K562 (cell line): Measurements from ENCODE around the gene PGP. TPM values are rescaled to one million over a fixed set of nuclear protein-coding genes. Genes with fewer than 3 reads are reported as not detected.

Source experiments
- ATAC-seq: fragments of 200-7000 bp; cut with Tn5 transposase; 3 replicates; pipeline ENCODE4 v1.9.1; 2020; ENCODE audit warnings: moderate library complexity
- BruUV-seq: library from RNA; stranded (reverse); fragments of 400-500 nt; replicated peaks from 2 replicates; lab custom pipeline; 2021; lab: Mats Ljungman, UMichigan
- CTCF ChIA-PET: fragments of 300-600 bp; formaldehyde crosslinking; extraction: SDS; loops from one replicate; lab custom pipeline; 2021; ENCODE audit warnings: low intra/inter-chr PET ratio; lab: Yijun Ruan, JAX
- POLR2A ChIA-PET: fragments of 300-600, 350-650 bp; sonication (Branson Sonifier 250); formaldehyde crosslinking; extraction: SDS; loops from one replicate; lab custom pipeline; 2021; ENCODE audit warnings: antibody characterized with exemption, inconsistent platforms; lab: Yijun Ruan, JAX
- DNase-seq, 4 experiments: peaks; one replicate each; pipeline versions ENCODE4 v3.0.0 to v3.0.0-alpha.2; 2011 to 2018; ENCODE audit warnings: low spot score in 3 of 4, mixed read lengths in 3 of 4; ENCODE audit errors: extremely low read depth in 1 of 4
- FAIRE-seq: peaks from 2 replicates; lab custom pipeline; 2011; peaks lifted over from hg19 to GRCh38; lab: Jason Lieb, UNC
- H2AFZ ChIP-seq: 2 replicates; pipeline ENCODE4 v1.6.0; 2011; ENCODE audit warnings: low read depth, low read length, control low read depth, inconsistent platforms
- H3K27ac ChIP-seq: fragments of 200-600 bp; 3 replicates; pipeline ENCODE4 v1.8.0; 2011; ENCODE audit warnings: low read depth, mild to moderate bottlenecking, control low read depth, inconsistent platforms, low read length, moderate library complexity, mixed read lengths; ENCODE audit errors: extremely low read depth
- H3K27me3 ChIP-seq, 2 experiments: fragments of 300-600 bp in 1 of 2; 2 replicates in 1 of 2; 3 replicates in 1 of 2; pipeline versions ENCODE4 v1.6.0 to v1.8.0; 2011; ENCODE audit warnings: inconsistent platforms in 2 of 2, low read length in 2 of 2, mild to moderate bottlenecking in 1 of 2, mixed read lengths in 1 of 2, moderate library complexity in 1 of 2; ENCODE audit not compliant: control insufficient read depth in 2 of 2, insufficient read depth in 2 of 2
- H3K36me3 ChIP-seq: fragments of 300-600 bp; 3 replicates; pipeline ENCODE4 v1.8.0; 2011; ENCODE audit warnings: mild to moderate bottlenecking, low read length, inconsistent platforms; ENCODE audit not compliant: control insufficient read depth, insufficient read depth
- H3K4me1 ChIP-seq, 2 experiments: fragments of 200-600 bp in 1 of 2; replicated peaks in 1 of 2; 2 replicates in 1 of 2; 3 replicates in 1 of 2; pipeline versions ENCODE4 v1.5.1 to v1.8.0; 2011; ENCODE audit warnings: inconsistent platforms in 2 of 2, low read length in 2 of 2, mild to moderate bottlenecking in 1 of 2, mixed read lengths in 1 of 2, moderate library complexity in 1 of 2; ENCODE audit not compliant: control insufficient read depth in 2 of 2, insufficient read depth in 2 of 2
- H3K4me2 ChIP-seq: 2 replicates; pipeline ENCODE4 v1.6.1; 2011; ENCODE audit warnings: low read length, control low read depth, inconsistent platforms, mixed read lengths; ENCODE audit not compliant: insufficient read depth
- H3K4me3 ChIP-seq: fragments of 200-600 bp; sonication (generic), shearing (Covaris generic); 2 replicates; pipeline ENCODE4 v1.5.1; 2016; ENCODE audit warnings: control low read depth, inconsistent platforms
- H3K79me2 ChIP-seq: fragments of 200-600 bp; 3 replicates; pipeline ENCODE4 v1.8.0; 2011; ENCODE audit warnings: low read length, inconsistent platforms; ENCODE audit not compliant: control insufficient read depth, insufficient read depth
- H3K9ac ChIP-seq, 2 experiments: 2 replicates each; pipeline versions ENCODE4 v1.6.0 to v1.6.1; 2011; ENCODE audit warnings: low read depth in 2 of 2, low read length in 2 of 2, control low read depth in 1 of 2, inconsistent platforms in 1 of 2, mild to moderate bottlenecking in 1 of 2, mixed read lengths in 1 of 2; ENCODE audit not compliant: insufficient read depth in 1 of 2
- H3K9me1 ChIP-seq: one replicate; pipeline ENCODE4 v1.6.0; 2011; ENCODE audit warnings: inconsistent platforms, mild to moderate bottlenecking, low read length, moderate library complexity; ENCODE audit not compliant: control insufficient read depth, insufficient read depth
- H3K9me3 ChIP-seq: replicated peaks from 2 replicates; pipeline ENCODE4 v1.5.1; 2011; ENCODE audit warnings: low read depth, low read length, inconsistent platforms; ENCODE audit not compliant: control insufficient read depth, insufficient read depth
- H4K20me1 ChIP-seq: replicated peaks from 2 replicates; pipeline ENCODE4 v1.6.1; 2011; ENCODE audit warnings: low read length, inconsistent platforms, mixed read lengths; ENCODE audit not compliant: control insufficient read depth, insufficient read depth
- ADNP ChIP-seq: fragments of 200-800 bp; sonication (Bioruptor generic); IDR thresholded peaks from 2 replicates; pipeline ENCODE4 v1.6.1; 2016; ENCODE audit warnings: missing genetic modification characterization, missing compliant biosample characterization
- DEAF1 ChIP-seq: fragments of 450-650 bp; formaldehyde crosslinking; IDR thresholded peaks from 2 replicates; pipeline ENCODE4 v1.4.0; 2020; ENCODE audit warnings: mild to moderate bottlenecking, moderate library complexity
- KDM1A ChIP-seq, 2 experiments: fragments of 450-650 bp; IDR thresholded peaks; 2 replicates each; pipeline ENCODE4 v1.6.1; 2016; ENCODE audit warnings: mild to moderate bottlenecking in 2 of 2
- PRDM10 ChIP-seq: fragments of 450-650 bp; IDR thresholded peaks from 2 replicates; pipeline ENCODE4 v1.6.1; 2018; ENCODE audit not compliant: partially characterized antibody
- SAFB2 ChIP-seq: fragments of 200-400 bp; formaldehyde crosslinking; IDR thresholded peaks from 2 replicates; pipeline ENCODE4 v1.6.1; 2018; ENCODE audit warnings: borderline replicate concordance, low read length, low read depth, moderate library complexity; ENCODE audit not compliant: severe bottlenecking
- SMARCA4 ChIP-seq: fragments of 450-650 bp; IDR thresholded peaks from 2 replicates; pipeline ENCODE4 v1.6.1; 2016
- ZNF324 ChIP-seq: fragments of 250-450 bp; sonication (Bioruptor Pico); IDR thresholded peaks from 2 replicates; pipeline ENCODE4 v1.4.0; 2020; ENCODE audit warnings: mild to moderate bottlenecking
- ZNF354B ChIP-seq: fragments of 250-450 bp; sonication (Bioruptor Pico); IDR thresholded peaks from 2 replicates; pipeline ENCODE4 v1.4.0; 2020
- ZNF766 ChIP-seq: fragments of 200-800 bp; sonication (Bioruptor generic); conservative IDR thresholded peaks from 2 replicates; pipeline ENCODE4 v1.6.1; 2016; ENCODE audit warnings: missing genetic modification characterization, missing compliant biosample characterization
- WGBS: fragments of 100-300 bp; shearing (Covaris generic); methylation state at CpG from one replicate; pipeline ENCODE4 v1.1.6; 2016; ENCODE audit warnings: low coverage, mixed read lengths; ENCODE audit not compliant: insufficient coverage; ENCODE audit errors: missing lambda C conversion rate; 5-methylcytosine and 5-hydroxymethylcytosine counted together
- in situ Hi-C: fragments of 300-500 bp; cut with MboI; formaldehyde crosslinking; loops from 4 replicates; pipeline ENCODE4 v1.15.0; 2018; ENCODE audit warnings: inconsistent platforms, mixed read lengths
- intact Hi-C: fragments of 100-400 bp; cut with micrococcal nuclease; formaldehyde crosslinking; loops from 2 replicates; pipeline ENCODE4 v1.14.2; 2022
- polyA plus RNA-seq, 8 experiments: library from polyadenylated mRNA; depleted of rRNA in 4 of 8; stranded (reverse) in 5 of 8; unstranded in 3 of 8; fragments of >200 nt; fragmentation: Nextera tagmentation in 2 of 8; fragmentation: Illumina TruSeq in 1 of 8; extraction: Ambion mirVana in 2 of 8; extraction: Trizol in 1 of 8; gene quantifications; 2 replicates each; pipeline versions ENCODE4 v1.2.1 to v1.2.3, GENCODE V29; 2011 to 2014; ENCODE audit warnings: inconsistent platforms in 1 of 8, missing spikeins in 1 of 8
- total RNA-seq, 7 experiments: library from RNA; depleted of rRNA in 6 of 7; stranded (reverse); fragments of >200 nt in 6 of 7; fragmentation: Illumina TruSeq in 2 of 7; extraction: Trizol in 2 of 7; gene quantifications; 2 replicates each; pipeline versions ENCODE4 v1.2.1 to v1.2.3, GENCODE V29; 2011 to 2021; ENCODE audit warnings: low replicate concordance in 1 of 7
- TF ChIP-seq, protein P1 (sequence below): fragments of 250-450 bp; sonication (Bioruptor Pico); IDR thresholded peaks from 2 replicates; pipeline ENCODE4 v1.5.0; 2021; ENCODE audit warnings: mild to moderate bottlenecking, moderate library complexity

The PGP gene
- total and polyA plus RNA-seq, 9 of the 15 experiments (the other 6 are each of a cell fraction or from before 2014, with no cell fraction given) = 1.1 to 57.6 (median 19.6) TPM

DNA sequence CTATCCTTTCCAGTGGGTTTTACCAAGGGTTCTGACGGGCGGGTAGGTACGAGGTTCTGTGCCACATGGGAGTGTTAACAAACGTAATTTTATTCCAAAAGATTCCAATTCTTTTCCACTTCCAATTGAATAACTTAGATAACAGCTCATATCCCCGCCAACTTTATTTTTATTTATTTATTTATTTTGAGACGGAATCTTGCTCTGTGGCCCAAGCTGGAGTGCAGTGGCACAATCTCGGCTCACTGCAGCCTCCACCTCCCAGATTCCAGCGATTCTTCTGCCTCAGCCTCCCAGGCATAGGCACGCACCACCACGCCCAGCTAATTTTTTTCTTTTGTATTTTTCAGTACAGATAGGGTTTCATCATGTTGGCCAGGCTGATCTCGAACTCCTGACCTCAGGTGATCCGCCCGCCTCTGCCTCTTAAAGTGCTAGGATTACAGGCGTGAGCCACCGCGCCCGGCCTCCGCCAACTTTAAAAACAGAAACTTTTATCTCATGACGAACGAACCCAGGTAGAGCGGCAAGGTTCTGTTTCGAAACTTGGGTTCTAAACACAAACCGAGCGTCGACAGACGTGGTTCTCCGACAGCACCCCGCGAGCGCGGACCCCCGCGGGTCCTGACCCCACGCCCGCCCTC lies 36.1 kb upstream of the PGP start:
- peak overlapping the region; percentile 38; the same call in 1 of the 2 replicates for H2AFZ ChIP-seq
- WGBS = under 1% methylated on average over 23 of the region's 35 CpGs
- peak; percentile 16; the same call in 1 of the 2 replicates for TF ChIP-seq ZNF766 (CRISPR knock-in tag)
- no peak for TF ChIP-seq ZNF324 (CRISPR knock-in tag)
- TF ChIP-seq SMARCA4 = 0 out of 2 replicates have a peak, but pooled peaks have one; percentile 20
- peak; percentile 19 to 51; a peak in 1 of 4 replicates for TF ChIP-seq KDM1A (IDR thresholded peaks at IDR 0.05)
- TF ChIP-seq ADNP (tag) = 0 out of 2 replicates have a peak, but pooled peaks have one; percentile 37
- TF ChIP-seq PRDM10 = peak; percentile 25
- no peak for TF ChIP-seq ZNF354B (CRISPR knock-in tag)
- TF ChIP-seq, protein P1, sequence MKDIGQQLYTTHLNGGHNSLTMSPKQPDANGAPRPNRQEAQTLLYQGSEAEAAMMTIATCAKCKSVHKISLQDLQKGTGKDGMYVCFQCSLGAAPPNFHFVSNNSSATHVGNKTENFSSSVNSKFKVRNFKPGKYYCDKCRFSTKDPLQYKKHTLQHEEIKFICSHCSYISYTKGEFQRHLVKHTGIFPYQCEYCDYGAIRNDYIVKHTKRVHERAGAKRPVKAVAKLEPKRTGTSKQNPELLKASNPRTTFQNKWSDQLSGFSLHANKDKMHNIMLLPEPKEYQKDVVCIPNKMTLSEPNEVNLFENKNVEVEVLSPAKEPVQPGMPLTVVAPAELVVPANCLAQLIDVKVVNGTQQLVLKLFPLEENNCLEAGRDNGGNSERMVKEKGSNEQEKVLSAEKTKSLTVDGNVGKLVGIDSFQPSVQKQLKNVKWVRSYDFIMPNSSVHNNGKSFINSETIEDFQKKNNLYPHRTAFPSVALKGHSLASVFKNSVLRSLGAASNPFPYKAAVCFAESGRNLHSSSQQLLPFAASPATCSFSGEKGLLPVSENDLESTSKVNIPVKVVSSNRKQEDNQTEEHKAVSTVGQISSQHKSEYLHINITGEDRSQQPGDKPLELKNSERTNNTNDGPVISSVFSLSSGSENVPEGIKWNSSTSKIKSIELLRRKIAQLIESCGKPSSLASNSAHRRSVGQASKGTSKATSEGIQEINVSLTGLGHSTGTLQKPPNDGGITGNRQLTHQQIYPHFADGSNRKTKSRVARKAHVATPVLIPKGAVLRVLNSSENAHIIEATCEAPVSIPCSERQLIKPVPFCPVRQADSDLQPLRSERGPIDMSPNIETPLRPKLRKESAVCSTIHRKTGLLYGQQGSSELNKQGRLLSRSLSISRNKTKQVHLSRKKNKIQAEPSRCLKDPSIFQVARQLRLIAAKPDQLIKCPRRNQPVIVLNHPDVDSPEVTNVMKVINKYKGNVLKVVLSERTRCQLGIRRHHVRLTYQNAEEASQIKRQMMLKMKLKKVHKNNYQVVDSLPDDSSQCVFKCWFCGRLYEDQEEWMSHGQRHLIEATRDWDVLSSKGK (CRISPR knock-in tag) = no peak
- no peak for TF ChIP-seq DEAF1
- no peak for TF ChIP-seq SAFB2

More for the DNA sequence above, 36.1 kb upstream of the PGP start:
- peaks cover 72% of the 10 kb centered on the region; the same call in 2 of the 3 replicates for H3K36me3 ChIP-seq
- FAIRE-seq (peak; percentile 71), ATAC-seq (no peak), DNase-seq (peak in 1 of 4 experiments; percentile 61)
- no peaks in the 10 kb centered on the region for H3K9me3 ChIP-seq
- no peaks in the 10 kb centered on the region for H3K27me3 ChIP-seq
- BruUV-seq = TSS peak; percentile 80
- CTCF ChIA-PET = interaction anchor here (2.4 kb wide), 1 partner anchor 56 kb away, joined by 18 read pairs; no protein-coding TSS in a partner anchor
- peaks cover 52% of the 10 kb centered on the region for H3K79me2 ChIP-seq
- POLR2A ChIA-PET = interaction anchor here (0.7 to 3.7 kb wide), 16 partner anchors 11 to 215 kb away, joined by 3 to 40 read pairs (median 4); partner anchors contain the start of genes PGP and TRAF7
- peak overlapping the region; percentile 92 to 99 for H3K9ac ChIP-seq
- H3K4me3 ChIP-seq = peak overlapping the region; percentile 94
- peaks cover 8 to 31% of the 10 kb centered on the region in 2 experiments for H3K4me1 ChIP-seq
- H3K27ac ChIP-seq = peak overlapping the region; percentile 97
- 0 out of 2 replicates have a peak, but pooled peaks cover 3% of the 10 kb centered on the region for H4K20me1 ChIP-seq
- intact Hi-C loops = loop anchor here (1.0 to 5.0 kb wide), 4 partner anchors 18 to 96 kb away; partner anchors contain the start of genes CASKIN1, E4F1, RNPS1 and TRAF7
- in situ Hi-C loops = no loop called here
- H3K9me1 ChIP-seq = no peaks in the 10 kb centered on the region
- H3K4me2 ChIP-seq = peak overlapping the region; percentile 83
